Measurements from ENCODE around the gene IGFBP3.

DNA sequence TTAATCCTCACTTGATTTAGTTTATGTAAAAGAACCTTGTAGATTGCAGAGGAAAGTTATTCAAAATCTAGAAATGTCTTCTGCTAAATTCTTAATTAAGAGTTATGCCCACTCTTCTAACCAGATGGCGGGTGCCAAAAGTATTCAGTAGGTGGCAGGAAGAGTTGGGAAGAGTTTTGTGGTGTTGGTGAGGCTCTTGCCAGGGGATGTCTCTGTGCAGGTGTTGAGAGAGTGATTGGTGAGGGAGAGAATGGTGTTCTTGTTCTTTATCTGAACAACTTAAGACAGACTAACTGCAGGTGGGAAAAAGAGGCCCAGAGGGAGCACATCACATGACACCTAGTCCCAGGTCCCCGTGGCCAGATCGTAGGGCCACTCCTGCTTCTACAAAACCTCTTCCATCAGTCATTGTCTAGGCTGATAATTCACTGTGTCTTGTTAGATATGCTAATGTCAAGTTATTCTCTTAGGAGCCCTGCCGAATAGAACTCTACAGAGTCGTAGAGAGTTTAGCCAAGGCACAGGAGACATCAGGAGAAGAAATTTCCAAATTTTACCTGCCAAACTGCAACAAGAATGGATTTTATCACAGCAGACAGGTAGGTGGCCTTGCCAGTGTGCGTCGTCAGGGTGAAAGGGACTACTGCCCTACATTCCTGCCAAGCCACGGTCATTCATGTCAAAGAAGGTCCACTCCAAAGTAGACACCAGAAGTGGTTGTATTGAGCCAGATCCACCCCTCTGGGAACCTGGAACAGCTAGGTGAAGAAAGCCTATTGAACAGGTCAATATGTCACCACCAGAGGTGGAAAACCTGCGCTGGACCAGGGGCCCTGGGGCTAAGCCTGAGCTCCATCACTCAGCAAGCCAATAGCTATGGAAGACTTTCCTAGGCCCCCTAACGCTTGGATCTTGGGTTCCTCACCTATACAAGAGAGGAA is 29.3 kb downstream of the IGFBP3 start:
- TF ChIP-seq, protein P1, sequence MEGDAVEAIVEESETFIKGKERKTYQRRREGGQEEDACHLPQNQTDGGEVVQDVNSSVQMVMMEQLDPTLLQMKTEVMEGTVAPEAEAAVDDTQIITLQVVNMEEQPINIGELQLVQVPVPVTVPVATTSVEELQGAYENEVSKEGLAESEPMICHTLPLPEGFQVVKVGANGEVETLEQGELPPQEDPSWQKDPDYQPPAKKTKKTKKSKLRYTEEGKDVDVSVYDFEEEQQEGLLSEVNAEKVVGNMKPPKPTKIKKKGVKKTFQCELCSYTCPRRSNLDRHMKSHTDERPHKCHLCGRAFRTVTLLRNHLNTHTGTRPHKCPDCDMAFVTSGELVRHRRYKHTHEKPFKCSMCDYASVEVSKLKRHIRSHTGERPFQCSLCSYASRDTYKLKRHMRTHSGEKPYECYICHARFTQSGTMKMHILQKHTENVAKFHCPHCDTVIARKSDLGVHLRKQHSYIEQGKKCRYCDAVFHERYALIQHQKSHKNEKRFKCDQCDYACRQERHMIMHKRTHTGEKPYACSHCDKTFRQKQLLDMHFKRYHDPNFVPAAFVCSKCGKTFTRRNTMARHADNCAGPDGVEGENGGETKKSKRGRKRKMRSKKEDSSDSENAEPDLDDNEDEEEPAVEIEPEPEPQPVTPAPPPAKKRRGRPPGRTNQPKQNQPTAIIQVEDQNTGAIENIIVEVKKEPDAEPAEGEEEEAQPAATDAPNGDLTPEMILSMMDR (IDR thresholded peaks at IDR 0.05 in 4 of 5, conservative IDR thresholded peaks at IDR 0.05 in 1 of 5): no peak
- no peak for TF ChIP-seq POLR2A (IDR thresholded peaks at IDR 0.05)

Measured in gastrocnemius medialis (tissue), 4 donors.